CD14-positive monocyte (primary cell): ENCODE results near the gene CAND1. TPM values are rescaled to one million over a fixed set of nuclear protein-coding genes. Genes with fewer than 3 reads are reported as not detected.

Experiments used
- DNase-seq, 3 donors: peaks; one replicate each; pipeline ENCODE4 v3.0.0-alpha.2; 2011 to 2022
- H2AFZ ChIP-seq: 2 replicates; pipeline ENCODE4 v1.6.0; 2012; ENCODE audit warnings: mild to moderate bottlenecking, low read depth, low read length, inconsistent platforms; ENCODE audit not compliant: insufficient read depth, poor library complexity, severe bottlenecking
- H3K27ac ChIP-seq, 2 donors: 1 replicate in 1 of 2; 2 replicates in 1 of 2; pipeline ENCODE4 v1.5.1; 2012 to 2013; ENCODE audit warnings: low read length in 2 of 2, control low read depth in 1 of 2, inconsistent platforms in 1 of 2, low read depth in 1 of 2, mild to moderate bottlenecking in 1 of 2
- H3K27me3 ChIP-seq, 2 donors: one replicate each; pipeline versions ENCODE4 v1.6.0 to v1.6.1; 2011 to 2013; ENCODE audit warnings: low read length in 2 of 2; ENCODE audit not compliant: control insufficient read depth in 2 of 2, insufficient read depth in 2 of 2
- H3K36me3 ChIP-seq, 2 donors: replicated peaks in 1 of 2; 1 replicate in 1 of 2; 2 replicates in 1 of 2; pipeline versions ENCODE4 v1.5.1 to v1.6.1; 2012 to 2013; ENCODE audit warnings: low read length in 2 of 2, control low read depth in 1 of 2, inconsistent platforms in 1 of 2, mild to moderate bottlenecking in 1 of 2; ENCODE audit not compliant: insufficient read depth in 2 of 2, control insufficient read depth in 1 of 2
- H3K4me1 ChIP-seq, 2 donors: 1 replicate in 1 of 2; 2 replicates in 1 of 2; pipeline versions ENCODE4 v1.5.1 to v1.6.1; 2012 to 2013; ENCODE audit warnings: low read length in 2 of 2, control low read depth in 1 of 2, inconsistent platforms in 1 of 2, mild to moderate bottlenecking in 1 of 2, moderate library complexity in 1 of 2; ENCODE audit not compliant: insufficient read depth in 2 of 2, control insufficient read depth in 1 of 2
- H3K4me2 ChIP-seq: replicated peaks from 2 replicates; pipeline ENCODE3; 2012; ENCODE audit warnings: low read length, moderate library complexity, mild to moderate bottlenecking; ENCODE audit not compliant: poor library complexity, severe bottlenecking; ENCODE audit errors: extremely low read depth
- H3K4me3 ChIP-seq, 3 experiments: fragments of 200-600 bp in 1 of 3; sonication (generic) in 1 of 3; replicated peaks in 1 of 3; 1 replicate in 2 of 3; 2 replicates in 1 of 3; pipeline ENCODE4 v1.5.1; 2011 to 2013; ENCODE audit warnings: low read length in 3 of 3, mild to moderate bottlenecking in 3 of 3, control low read depth in 2 of 3, low read depth in 2 of 3, inconsistent platforms in 1 of 3, moderate library complexity in 1 of 3
- H3K79me2 ChIP-seq: 2 replicates; pipeline ENCODE4 v1.6.0; 2012; ENCODE audit warnings: mild to moderate bottlenecking, control low read depth, inconsistent platforms, low read length, moderate library complexity; ENCODE audit not compliant: insufficient read depth
- H3K9ac ChIP-seq: 2 replicates; pipeline ENCODE4 v1.6.0; 2017; ENCODE audit warnings: low read length, mild to moderate bottlenecking; ENCODE audit not compliant: insufficient read depth, poor library complexity, severe bottlenecking
- H3K9me3 ChIP-seq, 2 donors: replicated peaks in 1 of 2; 1 replicate in 1 of 2; 2 replicates in 1 of 2; pipeline versions ENCODE4 v1.5.1 to v1.6.1; 2012 to 2013; ENCODE audit warnings: low read length in 2 of 2, control low read depth in 1 of 2; ENCODE audit not compliant: control insufficient read depth in 1 of 2, insufficient read depth in 1 of 2
- H4K20me1 ChIP-seq: 2 replicates; pipeline ENCODE4 v1.6.0; 2012; ENCODE audit warnings: mild to moderate bottlenecking, low read length, control low read depth, moderate library complexity; ENCODE audit not compliant: insufficient read depth
- H3K27ac Mint-ChIP-seq, 7 donors: one replicate each; pipeline ENCODE4 v1.8.0; 2020; ENCODE audit warnings: mild to moderate bottlenecking in 7 of 7, mixed read lengths in 7 of 7, moderate library complexity in 6 of 7, inconsistent platforms in 2 of 7
- H3K27me3 Mint-ChIP-seq, 3 donors: one replicate each; pipeline ENCODE4 v1.8.0; 2021 to 2022; ENCODE audit warnings: low read depth in 3 of 3, mild to moderate bottlenecking in 3 of 3, mixed read lengths in 3 of 3, moderate library complexity in 3 of 3, inconsistent platforms in 1 of 3
- H3K36me3 Mint-ChIP-seq, 2 donors: one replicate each; pipeline ENCODE4 v1.8.0; 2020; ENCODE audit warnings: mixed read lengths in 2 of 2, inconsistent platforms in 1 of 2, mild to moderate bottlenecking in 1 of 2
- H3K4me1 Mint-ChIP-seq: one replicate; pipeline ENCODE4 v1.8.0; 2020; ENCODE audit warnings: mild to moderate bottlenecking, mixed read lengths
- H3K4me3 Mint-ChIP-seq, 2 donors: one replicate each; pipeline ENCODE4 v1.8.0; 2020; ENCODE audit warnings: mild to moderate bottlenecking in 2 of 2, mixed read lengths in 2 of 2, moderate library complexity in 1 of 2
- H3K9me3 Mint-ChIP-seq, 7 donors: one replicate each; pipeline ENCODE4 v1.8.0; 2020 to 2022; ENCODE audit warnings: mixed read lengths in 7 of 7, mild to moderate bottlenecking in 6 of 7, moderate library complexity in 6 of 7, inconsistent platforms in 2 of 7
- CTCF ChIP-seq: fragments of 200-600 bp; IDR thresholded peaks from one replicate; pipeline ENCODE4 v1.8.0; 2022; ENCODE audit warnings: antibody characterized with exemption, mild to moderate bottlenecking
- WGBS: methylation state at CpG from one replicate; pipeline ENCODE4 v1.1.5; 2013; ENCODE audit warnings: missing lambda C conversion rate; ENCODE audit not compliant: insufficient coverage; 5-methylcytosine and 5-hydroxymethylcytosine counted together
- intact Hi-C, 2 donors: fragments of 100-400 bp; cut with micrococcal nuclease; formaldehyde crosslinking; loops; one replicate each; pipeline versions ENCODE4 v1.15.0 to v1.15.1; 2023
- polyA plus RNA-seq, 3 donors: library from polyadenylated mRNA; depleted of rRNA in 1 of 3; unstranded in 2 of 3; stranded (reverse) in 1 of 3; fragments of 300-500 nt in 2 of 3; fragments of >200 nt in 1 of 3; fragmentation: Illumina TruSeq in 2 of 3; gene quantifications; 1 replicate in 2 of 3; 2 replicates in 1 of 3; pipeline ENCODE4 v1.2.3, GENCODE V29; 2012 to 2021

Gene CAND1
- polyA plus RNA-seq, 3 donors, result 12.3 to 29.4 (median 20.9) TPM

GRCh38 chr12:67356380-67356774, 87.2 kb downstream of the CAND1 start:
- Histone ChIP-seq H3K27ac (no peak overlapping the region), H2AFZ (no peak overlapping the region), H3K9me3 (no peaks in the 10 kb centered on the region), H3K9ac (no peak overlapping the region), H3K36me3 (no peaks in the 10 kb centered on the region), H3K4me1 (no peaks in the 10 kb centered on the region), H3K4me2 (no peak overlapping the region), H3K79me2 (no peaks in the 10 kb centered on the region), H4K20me1 (no peaks in the 10 kb centered on the region), H3K27me3 (peaks cover 0 to 2% of the 10 kb centered on the region in 2 donors), H3K4me3 (no peak overlapping the region)
- peaks cover 1 to 3% (median 2%) of the 10 kb centered on the region in 3 donors for H3K27me3 Mint-ChIP-seq
- WGBS, result no CpG with 5 or more reads among the region's 1 CpG
- no peak overlapping the region for H3K4me3 Mint-ChIP-seq
- DNase-seq, result no peak
- no peaks in the 10 kb centered on the region for H3K36me3 Mint-ChIP-seq
- intact Hi-C loops, result loop anchor here (5.0 kb wide), 1 partner anchor 586 kb away; no protein-coding TSS in a partner anchor
- H3K27ac Mint-ChIP-seq, result no peak overlapping the region
- TF ChIP-seq CTCF, result no peak
- peaks cover 0 to 2% (median 0%) of the 10 kb centered on the region in 7 donors for H3K9me3 Mint-ChIP-seq
- H3K4me1 Mint-ChIP-seq, result peaks cover 6% of the 10 kb centered on the region

GRCh38 chr12:67357376-67358125, 88.4 kb downstream of the CAND1 start:
- Histone ChIP-seq H3K9me3 (peaks cover 0 to 4% of the 10 kb centered on the region in 2 donors), H3K4me1 (no peaks in the 10 kb centered on the region), H3K27me3 (peaks cover 0 to 2% of the 10 kb centered on the region in 2 donors), H3K79me2 (no peaks in the 10 kb centered on the region), H4K20me1 (no peaks in the 10 kb centered on the region), H3K4me2 (no peak overlapping the region), H3K36me3 (no peaks in the 10 kb centered on the region), H3K4me3 (no peak overlapping the region), H3K9ac (no peak overlapping the region), H2AFZ (no peak overlapping the region), H3K27ac (no peak overlapping the region)
- no peak overlapping the region for H3K27ac Mint-ChIP-seq
- TF ChIP-seq CTCF, result no peak
- intact Hi-C loops, result loop anchor here (5.0 kb wide), 1 partner anchor 585 kb away; no protein-coding TSS in a partner anchor
- 89% methylated on average over 6 of the region's 7 CpGs for WGBS
- no peak for DNase-seq
- peaks cover 6% of the 10 kb centered on the region for H3K4me1 Mint-ChIP-seq
- peaks cover 0 to 2% (median 1%) of the 10 kb centered on the region in 3 donors for H3K27me3 Mint-ChIP-seq
- H3K36me3 Mint-ChIP-seq, result no peaks in the 10 kb centered on the region
- H3K9me3 Mint-ChIP-seq, result peaks cover 0 to 8% (median 1%) of the 10 kb centered on the region in 7 donors
- H3K4me3 Mint-ChIP-seq, result no peak overlapping the region
